VCaP (cell line): ENCODE results near the gene GRK1.
"Not testable (repeated sequence)": the region's sequence is repeated elsewhere in the genome, so short reads cannot be mapped to it uniquely, and the experiment has no call there.

Source experiments
- H3K27ac ChIP-seq: fragments of 450-650 bp; 2 replicates; pipeline ENCODE4 v1.5.1; 2017
- TF ChIP-seq, protein P1 (sequence below): fragments of 450-650 bp; conservative IDR thresholded peaks from 2 replicates; pipeline ENCODE4 v1.5.1; 2017; ENCODE audit warnings: mild to moderate bottlenecking, moderate library complexity

GRK1 gene

DNA sequence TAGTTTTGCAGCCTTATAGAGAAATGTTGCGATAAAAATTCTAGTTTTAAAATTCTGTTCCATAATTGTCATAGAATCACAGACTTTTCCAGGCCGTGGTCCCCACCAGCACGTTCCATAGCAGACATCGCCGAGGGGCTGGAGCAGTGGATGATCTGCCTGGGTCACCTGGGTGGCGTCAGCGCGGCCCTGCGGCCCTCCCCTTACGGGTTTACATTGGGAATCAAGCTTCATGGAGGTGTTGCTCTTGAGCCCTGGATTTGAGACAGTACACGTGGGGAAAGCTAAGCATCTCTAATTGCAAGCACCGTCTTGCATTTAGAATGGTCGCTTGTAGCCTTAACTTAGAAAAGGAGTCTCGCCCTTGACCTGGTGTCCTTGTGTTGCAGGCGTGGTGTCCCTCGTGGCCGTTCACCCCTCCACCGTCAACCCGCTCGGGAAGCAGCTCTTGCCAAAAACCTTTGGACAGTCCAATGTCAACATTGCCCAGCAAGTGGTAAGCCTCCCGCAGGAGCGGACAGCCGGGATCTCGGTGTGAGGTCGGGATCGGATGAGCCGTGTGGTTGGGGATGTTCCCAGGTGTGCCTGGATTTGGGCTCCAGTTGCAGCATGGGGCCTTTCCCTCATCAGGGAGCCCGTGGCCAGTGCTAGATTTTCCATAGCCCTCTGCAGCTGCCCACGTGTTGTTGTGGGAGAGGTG lies 44.1 kb upstream of the GRK1 start:
- TF ChIP-seq, protein P1, sequence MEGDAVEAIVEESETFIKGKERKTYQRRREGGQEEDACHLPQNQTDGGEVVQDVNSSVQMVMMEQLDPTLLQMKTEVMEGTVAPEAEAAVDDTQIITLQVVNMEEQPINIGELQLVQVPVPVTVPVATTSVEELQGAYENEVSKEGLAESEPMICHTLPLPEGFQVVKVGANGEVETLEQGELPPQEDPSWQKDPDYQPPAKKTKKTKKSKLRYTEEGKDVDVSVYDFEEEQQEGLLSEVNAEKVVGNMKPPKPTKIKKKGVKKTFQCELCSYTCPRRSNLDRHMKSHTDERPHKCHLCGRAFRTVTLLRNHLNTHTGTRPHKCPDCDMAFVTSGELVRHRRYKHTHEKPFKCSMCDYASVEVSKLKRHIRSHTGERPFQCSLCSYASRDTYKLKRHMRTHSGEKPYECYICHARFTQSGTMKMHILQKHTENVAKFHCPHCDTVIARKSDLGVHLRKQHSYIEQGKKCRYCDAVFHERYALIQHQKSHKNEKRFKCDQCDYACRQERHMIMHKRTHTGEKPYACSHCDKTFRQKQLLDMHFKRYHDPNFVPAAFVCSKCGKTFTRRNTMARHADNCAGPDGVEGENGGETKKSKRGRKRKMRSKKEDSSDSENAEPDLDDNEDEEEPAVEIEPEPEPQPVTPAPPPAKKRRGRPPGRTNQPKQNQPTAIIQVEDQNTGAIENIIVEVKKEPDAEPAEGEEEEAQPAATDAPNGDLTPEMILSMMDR = no peak
- no peak overlapping the region for H3K27ac ChIP-seq

DNA sequence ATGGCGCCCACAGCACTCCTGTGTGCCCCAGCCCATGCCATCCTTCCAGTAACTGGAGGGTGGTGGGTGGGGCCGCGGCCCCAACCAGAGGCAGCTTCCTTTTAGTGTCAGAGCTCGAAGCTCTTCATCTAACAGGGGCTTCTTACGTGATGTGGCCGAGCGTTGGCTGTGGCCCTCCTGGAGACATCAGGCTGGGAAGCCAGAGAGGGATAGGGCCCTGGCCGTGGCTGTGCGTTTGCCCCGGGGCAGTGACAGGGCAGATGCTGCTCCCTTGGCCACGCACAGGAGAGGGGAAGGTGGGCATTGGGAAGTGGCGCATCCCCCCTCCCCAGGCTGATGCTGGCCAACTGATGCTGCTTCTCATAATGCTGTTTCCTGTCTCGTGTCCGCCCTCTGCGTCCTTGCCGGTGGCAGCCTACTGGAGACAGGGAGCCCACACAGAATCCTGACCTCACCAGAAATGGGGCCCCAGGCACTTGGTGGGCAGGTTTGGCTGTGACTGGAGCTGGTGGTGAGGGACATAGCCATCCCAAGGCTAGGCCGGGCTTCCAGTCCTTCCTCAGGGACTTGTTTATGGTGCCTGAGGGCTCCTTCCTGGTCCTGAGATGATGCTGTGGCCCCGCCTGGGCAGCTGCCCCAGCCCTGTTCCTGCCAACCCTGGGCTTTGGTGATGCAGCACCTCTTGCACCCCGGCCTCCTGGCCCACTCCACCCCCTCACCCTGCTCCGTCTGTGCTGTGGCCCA lies 43.4 kb upstream of the GRK1 start:
- H3K27ac ChIP-seq = no peak overlapping the region
- TF ChIP-seq, protein P1 = no peak

DNA sequence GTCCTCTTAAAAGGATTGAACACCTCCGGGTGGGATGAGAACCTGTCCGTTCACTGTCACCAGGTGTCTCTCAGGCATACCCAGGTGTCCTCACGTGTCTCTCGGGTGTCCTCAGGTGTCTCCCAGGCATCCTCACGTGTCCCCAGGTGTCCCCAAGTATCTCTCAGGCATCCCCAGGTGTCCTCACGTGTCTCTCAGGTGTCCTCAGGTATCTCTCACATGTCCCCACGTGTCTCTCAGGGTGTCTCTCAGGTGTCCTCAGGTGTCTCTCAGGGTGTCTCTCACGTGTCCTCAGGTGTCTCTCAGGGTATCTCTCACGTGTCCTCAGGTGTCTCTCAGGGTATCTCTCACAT lies 42.8 kb upstream of the GRK1 start:
- no peak overlapping the region for H3K27ac ChIP-seq
- TF ChIP-seq, protein P1 = no peak

DNA sequence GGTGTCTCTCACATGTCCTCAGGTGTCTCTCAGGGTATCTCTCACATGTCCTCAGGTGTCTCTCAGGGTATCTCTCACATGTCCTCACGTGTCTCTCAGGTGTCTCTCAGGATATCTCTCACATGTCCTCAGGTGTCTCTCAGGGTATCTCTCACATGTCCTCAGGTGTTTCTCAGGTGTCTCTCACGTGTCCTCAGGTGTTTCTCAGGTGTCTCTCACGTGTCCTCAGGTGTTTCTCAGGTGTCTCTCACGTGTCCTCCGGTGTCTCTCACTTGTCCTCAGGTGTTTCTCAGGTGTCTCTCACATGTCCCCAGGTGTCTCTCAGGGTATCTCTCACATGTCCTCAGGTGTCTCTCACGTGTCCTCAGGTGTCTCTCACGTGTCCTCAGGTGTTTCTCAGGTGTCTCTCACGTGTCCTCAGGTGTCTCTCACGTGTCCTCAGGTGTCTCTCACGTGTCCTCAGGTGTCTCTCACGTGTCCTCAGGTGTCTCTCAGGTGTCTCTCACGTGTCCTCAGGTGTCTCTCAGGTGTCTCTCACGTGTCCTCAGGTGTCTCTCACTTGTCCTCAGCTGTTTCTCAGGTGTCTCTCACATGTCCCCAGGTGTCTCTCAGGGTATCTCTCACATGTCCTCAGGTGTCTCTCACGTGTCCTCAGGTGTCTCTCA lies 42.2 kb upstream of the GRK1 start:
- H3K27ac ChIP-seq = not testable (repeated sequence)

DNA sequence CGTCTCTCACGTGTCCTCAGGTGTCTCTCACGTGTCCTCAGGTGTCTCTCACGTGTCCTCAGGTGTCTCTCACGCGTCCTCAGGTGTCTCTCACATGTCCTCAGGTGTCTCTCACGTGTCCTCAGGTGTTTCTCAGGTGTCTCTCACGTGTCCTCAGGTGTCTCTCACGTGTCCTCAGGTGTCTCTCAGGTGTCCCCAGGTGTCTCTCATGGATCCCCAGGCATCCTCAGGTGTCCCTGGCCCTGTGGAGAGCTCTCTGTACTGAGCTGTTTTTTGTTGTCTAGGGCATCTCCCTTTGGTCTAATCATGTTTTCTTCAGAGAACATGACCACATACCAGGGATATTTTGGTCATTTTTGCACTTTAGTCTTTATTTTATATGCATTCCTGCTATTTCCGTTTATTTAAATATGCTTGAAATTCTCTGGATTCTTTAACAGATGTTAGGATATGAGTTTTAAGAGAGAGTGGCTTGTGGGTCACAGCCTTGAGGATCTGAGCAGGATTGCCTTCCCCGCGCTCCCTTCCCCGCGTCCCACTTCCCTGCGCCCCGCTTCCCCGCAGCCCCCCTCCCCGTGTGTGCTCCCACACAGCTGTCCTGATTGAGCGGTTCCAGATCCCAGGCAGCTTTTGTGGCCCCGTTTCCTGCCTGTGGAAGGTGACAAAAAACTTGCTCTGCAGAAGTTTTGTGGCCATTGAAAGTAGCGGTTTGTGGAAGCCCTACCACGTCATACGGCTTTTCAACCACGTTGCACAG lies 40.9 kb upstream of the GRK1 start:
- no peak overlapping the region for H3K27ac ChIP-seq
- TF ChIP-seq, protein P1 = no peak

DNA sequence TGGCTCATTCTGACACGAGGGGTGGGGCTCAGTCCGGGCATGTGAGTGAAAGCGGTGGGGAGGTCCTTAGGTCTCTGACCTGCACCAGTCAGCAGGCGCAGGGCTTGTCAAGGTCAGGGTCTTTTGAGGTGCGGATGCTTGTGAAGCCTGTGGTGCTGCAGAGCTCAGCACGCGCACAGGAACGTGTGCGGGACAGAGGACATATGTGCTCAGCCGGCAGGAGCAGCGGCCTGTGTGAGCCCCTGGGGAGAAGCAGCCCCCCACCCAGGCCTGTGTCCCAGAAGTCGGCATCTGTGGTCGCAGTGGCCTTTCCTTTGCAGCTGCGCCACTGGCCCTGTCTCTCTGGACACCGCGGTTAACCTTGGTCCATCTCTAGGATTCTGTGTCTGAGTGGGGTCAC lies 39.9 kb upstream of the GRK1 start:
- no peak overlapping the region for H3K27ac ChIP-seq
- TF ChIP-seq, protein P1 = no peak

DNA sequence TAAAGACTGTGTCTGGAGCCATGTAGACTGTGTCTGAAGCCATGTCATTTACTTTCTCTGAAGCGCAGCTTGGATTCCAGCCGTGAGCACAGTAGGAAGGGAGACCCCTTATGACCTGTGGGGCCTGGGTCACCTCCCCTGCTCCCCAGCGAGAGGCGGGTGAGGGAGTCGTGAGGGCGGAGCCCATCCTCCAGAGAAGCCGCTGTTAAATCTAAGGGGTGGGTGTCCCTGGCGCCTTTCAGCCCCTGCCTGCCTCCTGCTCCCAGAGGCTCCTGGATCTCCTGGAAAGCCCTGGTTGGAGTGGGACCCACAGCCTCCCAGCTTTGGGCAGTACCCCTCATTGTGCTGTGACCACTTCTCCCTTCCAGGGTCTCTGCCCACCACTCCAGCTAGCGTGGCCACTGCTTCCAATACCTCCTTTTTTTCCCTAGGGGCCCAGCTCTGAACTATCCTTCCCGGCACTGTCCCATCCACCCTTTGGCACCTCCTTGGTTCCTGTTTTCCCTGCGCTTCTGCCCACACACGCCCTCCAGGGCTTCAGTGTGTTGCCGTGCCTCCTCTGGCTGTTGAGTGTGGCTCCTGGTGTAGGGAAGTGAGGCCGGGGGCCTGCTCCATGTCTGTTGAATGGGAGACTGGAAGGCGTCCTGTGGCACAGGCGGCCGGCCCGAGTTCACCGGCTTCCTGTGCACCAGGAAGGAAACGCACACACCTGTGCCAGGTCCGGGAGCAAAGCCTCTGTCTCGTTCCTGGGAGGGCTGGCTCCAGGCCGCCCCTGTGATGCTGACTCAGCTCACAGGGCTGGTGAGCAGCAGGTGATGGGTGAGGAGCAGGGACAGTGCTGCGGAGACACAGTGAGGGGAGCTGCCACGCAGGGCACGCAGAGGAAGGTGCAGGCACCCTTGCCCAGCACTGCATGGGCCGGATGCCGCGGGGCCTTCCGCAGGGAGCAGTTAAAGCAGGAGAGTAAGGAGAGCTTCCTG lies 38.4 kb upstream of the GRK1 start:
- TF ChIP-seq, protein P1 = no peak
- peak overlapping the region; percentile 64 for H3K27ac ChIP-seq
